Measurements from ENCODE around the gene AREL1.

- TF ChIP-seq CTCF (IDR thresholded peaks at IDR 0.05) (no peak), POLR2AphosphoS5 (IDR thresholded peaks at IDR 0.05) (no peak), EP300 (IDR thresholded peaks at IDR 0.05) (no peak)
Observed at GRCh38 chr14:74669256-74669655, 43.6 kb downstream of the AREL1 start.

All from suprapubic skin (tissue), 4 donors.